A549 (cell line): ENCODE results near the gene CACTIN. TPM values are rescaled to one million over a fixed set of nuclear protein-coding genes. Genes with fewer than 3 reads are reported as not detected.

Source experiments
- ATAC-seq, 2 experiments: fragments of 200-7000 bp in 1 of 2; fragments of >200 bp in 1 of 2; cut with Nextera tagmentation in 1 of 2; cut with Tn5 transposase in 1 of 2; 3 replicates each; pipeline versions ENCODE4 v1.8.0 to v1.9.1; 2018 to 2020; ENCODE audit warnings: mild to moderate bottlenecking in 1 of 2, moderate library complexity in 1 of 2
- CTCF ChIA-PET: fragments of 300-600 bp; sonication (Branson Sonifier 250); formaldehyde crosslinking; extraction: SDS; loops from one replicate; lab custom pipeline; 2021; ENCODE audit warnings: antibody characterized with exemption, inconsistent platforms; lab: Yijun Ruan, JAX
- POLR2A ChIA-PET: fragments of 350-600 bp; formaldehyde crosslinking; extraction: SDS; loops from one replicate; lab custom pipeline; 2021; ENCODE audit warnings: antibody characterized with exemption, inconsistent platforms; lab: Yijun Ruan, JAX
- DNase-seq, 2 experiments: peaks; one replicate each; pipeline versions ENCODE4 v3.0.0 to v3.0.0-alpha.2; 2011 to 2016; ENCODE audit warnings: low read depth in 1 of 2, low spot score in 1 of 2
- FAIRE-seq: peaks from 2 replicates; lab custom pipeline; 2011; peaks lifted over from hg19 to GRCh38; lab: Jason Lieb, UNC
- H3K27ac ChIP-seq, 2 experiments: fragments of >200 bp; sonication (Bioruptor Twin); formaldehyde crosslinking; 3 replicates each; pipeline ENCODE4 v1.5.1; 2016 to 2017
- H3K4me1 ChIP-seq: fragments of >200 bp; sonication (Bioruptor Twin); formaldehyde crosslinking; 3 replicates; pipeline ENCODE4 v1.6.1; 2016
- H3K4me2 ChIP-seq: fragments of >200 bp; sonication (Bioruptor Twin); formaldehyde crosslinking; 3 replicates; pipeline ENCODE4 v1.6.1; 2016
- H3K4me3 ChIP-seq: fragments of >200 bp; sonication (Bioruptor Twin); formaldehyde crosslinking; 3 replicates; pipeline ENCODE4 v1.5.1; 2016
- H3K9me3 ChIP-seq: fragments of >200 bp; sonication (Bioruptor Twin); formaldehyde crosslinking; 3 replicates; pipeline ENCODE4 v1.6.1; 2016
- CBX8 ChIP-seq: fragments of 200-600 bp; sonication (generic); IDR thresholded peaks from 2 replicates; pipeline ENCODE4 v1.6.1; 2016
- CEBPB ChIP-seq, 2 experiments: fragments of >200 bp in 1 of 2; sonication (Bioruptor Twin) in 1 of 2; formaldehyde crosslinking in 1 of 2; IDR thresholded peaks; 2 replicates each; pipeline ENCODE4 v1.6.1; 2012 to 2016
- CHD4 ChIP-seq: fragments of 200-600 bp; sonication (generic); IDR thresholded peaks from 2 replicates; pipeline ENCODE4 v1.6.1; 2016; ENCODE audit warnings: antibody characterized with exemption, mild to moderate bottlenecking, borderline replicate concordance
- CTCF ChIP-seq: fragments of >200 bp; sonication (Bioruptor Twin); formaldehyde crosslinking; IDR thresholded peaks from 3 replicates; pipeline ENCODE4 v1.5.1; 2016
- EP300 ChIP-seq, 2 experiments: fragments of >200 bp; sonication (Bioruptor Twin); formaldehyde crosslinking; IDR thresholded peaks; 2 replicates in 1 of 2; 3 replicates in 1 of 2; pipeline ENCODE4 v1.6.1; 2016 to 2017
- ESRRA ChIP-seq: fragments of 150-350 bp; IDR thresholded peaks from 2 replicates; pipeline ENCODE4 v1.6.1; 2014; ENCODE audit warnings: mild to moderate bottlenecking, low read length, borderline replicate concordance
- FOSL2 ChIP-seq, 2 experiments: fragments of 450-650 bp in 1 of 2; fragments of >200 bp in 1 of 2; sonication (Bioruptor Twin) in 1 of 2; formaldehyde crosslinking; IDR thresholded peaks; 2 replicates each; pipeline versions ENCODE4 v1.5.0 to v1.6.1; 2016 to 2020; ENCODE audit warnings: mild to moderate bottlenecking in 1 of 2, moderate library complexity in 1 of 2
- FOXS1 ChIP-seq: fragments of 250-450 bp; sonication (Bioruptor Pico); IDR thresholded peaks from 2 replicates; pipeline ENCODE4 v1.5.0; 2020; ENCODE audit warnings: mild to moderate bottlenecking, moderate library complexity
- HEYL ChIP-seq: fragments of 250-450 bp; sonication (Bioruptor Pico); IDR thresholded peaks from 2 replicates; pipeline ENCODE4 v1.8.0; 2021; ENCODE audit warnings: mild to moderate bottlenecking, moderate library complexity
- JUN ChIP-seq, 2 experiments: fragments of >200 bp; sonication (Bioruptor Twin); formaldehyde crosslinking; IDR thresholded peaks; 2 replicates in 1 of 2; 3 replicates in 1 of 2; pipeline ENCODE4 v1.6.1; 2016 to 2017
- MAFK ChIP-seq: fragments of 450-650 bp; IDR thresholded peaks from 2 replicates; pipeline ENCODE4 v1.6.1; 2014; ENCODE audit not compliant: partially characterized antibody
- MYC ChIP-seq: IDR thresholded peaks from 2 replicates; pipeline ENCODE4 v1.6.1; 2012; ENCODE audit warnings: mild to moderate bottlenecking, inconsistent platforms, low read length, improper control_type of control experiment, borderline replicate concordance
- PBX3 ChIP-seq: IDR thresholded peaks from 2 replicates; pipeline ENCODE4 v1.6.1; 2012
- RAD21 ChIP-seq, 2 experiments: fragments of >200 bp in 1 of 2; sonication (Bioruptor Twin) in 1 of 2; formaldehyde crosslinking in 1 of 2; IDR thresholded peaks in 1 of 2; conservative IDR thresholded peaks in 1 of 2; 2 replicates in 1 of 2; 3 replicates in 1 of 2; pipeline ENCODE4 v1.6.1; 2012 to 2018; ENCODE audit warnings: inconsistent platforms in 1 of 2
- RCOR1 ChIP-seq: fragments of 150-350 bp; IDR thresholded peaks from 2 replicates; pipeline ENCODE4 v1.6.1; 2014; ENCODE audit warnings: antibody characterized with exemption, low read length, low read depth
- REST ChIP-seq: fragments of 200-600 bp; sonication (generic); IDR thresholded peaks from 2 replicates; pipeline ENCODE4 v1.6.1; 2016; ENCODE audit warnings: antibody characterized with exemption, mild to moderate bottlenecking, moderate library complexity
- SMC3 ChIP-seq: fragments of >200 bp; sonication (Bioruptor Twin); formaldehyde crosslinking; IDR thresholded peaks from 3 replicates; pipeline ENCODE4 v1.6.1; 2018; ENCODE audit warnings: inconsistent platforms
- TFCP2L1 ChIP-seq: fragments of 250-450 bp; sonication (Bioruptor Pico); IDR thresholded peaks from 2 replicates; pipeline ENCODE4 v1.5.0; 2021; ENCODE audit warnings: mild to moderate bottlenecking
- TP53 ChIP-seq: fragments of 250-450 bp; sonication (Bioruptor Pico); IDR thresholded peaks from 2 replicates; pipeline ENCODE4 v1.5.0; 2021; ENCODE audit warnings: mild to moderate bottlenecking, moderate library complexity
- ZFP36 ChIP-seq: fragments of 450-650 bp; IDR thresholded peaks from 2 replicates; pipeline ENCODE4 v1.6.1; 2014; ENCODE audit warnings: borderline replicate concordance; ENCODE audit not compliant: partially characterized antibody
- ZNF302 ChIP-seq: fragments of 250-450 bp; sonication (Bioruptor Pico); IDR thresholded peaks from 2 replicates; pipeline ENCODE4 v1.9.0; 2021; ENCODE audit warnings: inconsistent platforms, mild to moderate bottlenecking, moderate library complexity
- ZSCAN20 ChIP-seq: fragments of 250-450 bp; sonication (Bioruptor Pico); IDR thresholded peaks from 2 replicates; pipeline ENCODE4 v1.8.0; 2022; ENCODE audit warnings: mild to moderate bottlenecking, moderate library complexity
- WGBS: methylation state at CpG from one replicate; pipeline ENCODE4 v1.1.6; 2017; ENCODE audit errors: missing lambda C conversion rate; 5-methylcytosine and 5-hydroxymethylcytosine counted together
- polyA plus RNA-seq, 4 experiments: library from polyadenylated mRNA; depleted of rRNA in 3 of 4; stranded (reverse); fragments of >200 nt; fragmentation: RNase III in 1 of 4; extraction: RNeasy Plus Mini Kit Qiagen cat#74134 plus additional on column Dnase treatment in 1 of 4; gene quantifications; 2 replicates in 3 of 4; 3 replicates in 1 of 4; pipeline ENCODE4 v1.2.3, GENCODE V29; 2011 to 2017

The CACTIN gene
- polyA plus RNA-seq, 2 of the 4 experiments (the other 2 are of a cell fraction): 8.3 to 14.9 TPM

- FAIRE-seq (no peak), ATAC-seq (no peak), DNase-seq (no peak)
- TF ChIP-seq ZNF302: no peak
- TF ChIP-seq JUN (IDR thresholded peaks at IDR 0.05): no peak
- TF ChIP-seq RAD21 (conservative IDR thresholded peaks at IDR 0.05 in 1 of 2, IDR thresholded peaks at IDR 0.05 in 1 of 2): no peak
- TF ChIP-seq CHD4: no peak
- no peak for TF ChIP-seq PBX3
- no peak for TF ChIP-seq MAFK
- TF ChIP-seq ESRRA: no peak
- TF ChIP-seq CEBPB (IDR thresholded peaks at IDR 0.05): no peak
- TF ChIP-seq CTCF: no peak
- TF ChIP-seq SMC3: no peak
- TF ChIP-seq TP53 (CRISPR knock-in tag): no peak
- TF ChIP-seq RCOR1: no peak
- TF ChIP-seq CBX8: no peak
- TF ChIP-seq EP300 (IDR thresholded peaks at IDR 0.05): no peak
- TF ChIP-seq FOXS1 (CRISPR knock-in tag): no peak
- TF ChIP-seq ZFP36: no peak
- ChIA-PET CTCF (no interaction called here), POLR2A (no interaction called here)
- no peaks in the 10 kb centered on the region for H3K9me3 ChIP-seq
- WGBS: 91% methylated on average over 10 of the region's 13 CpGs
- no peak overlapping the region for H3K4me2 ChIP-seq
- H3K4me3 ChIP-seq: no peak overlapping the region
- no peak overlapping the region for H3K27ac ChIP-seq
- H3K4me1 ChIP-seq: peaks cover 19% of the 10 kb centered on the region
These were observed 46.4 kb upstream of the CACTIN start for GRCh38 chr19:3672993-3673392.

- ChIA-PET CTCF (interaction anchor here (0.9 kb wide), 1 partner anchor 97 kb away, joined by 3 read pairs; no protein-coding TSS in a partner anchor), POLR2A (no interaction called here)
- ATAC-seq: no peak
- no peak overlapping the region for H3K4me2 ChIP-seq
- no peak overlapping the region for H3K4me3 ChIP-seq
- H3K4me1 ChIP-seq: peaks cover 19% of the 10 kb centered on the region
- no peak for FAIRE-seq
- 88% methylated on average over 6 of the region's 8 CpGs for WGBS
- no peaks in the 10 kb centered on the region for H3K9me3 ChIP-seq
- no peak for TF ChIP-seq FOSL2 (IDR thresholded peaks at IDR 0.05)
- TF ChIP-seq FOSL2 (CRISPR knock-in tag; IDR thresholded peaks at IDR 0.05): no peak
- no peak for TF ChIP-seq CHD4
- no peak for TF ChIP-seq HEYL (CRISPR knock-in tag)
- TF ChIP-seq TFCP2L1 (CRISPR knock-in tag): no peak
- no peak for TF ChIP-seq REST
- TF ChIP-seq ZSCAN20 (CRISPR knock-in tag): no peak
- TF ChIP-seq PBX3: no peak
- TF ChIP-seq MYC: no peak
- TF ChIP-seq MAFK: no peak
- no peak overlapping the region for H3K27ac ChIP-seq
- no peak for DNase-seq
These were observed 46.0 kb upstream of the CACTIN start for GRCh38 chr19:3672575-3672948.
